OCI-LY7 (cell line): Measurements from ENCODE around the gene SIPA1L3.

ENCODE experiments used
- EZH2phosphoT487 ChIP-seq: fragments of 200-600 bp; sonication (generic); IDR thresholded peaks from 2 replicates; pipeline ENCODE4 v1.6.1; 2018; ENCODE audit warnings: low read depth, borderline replicate concordance, mild to moderate bottlenecking, mixed run types, antibody characterized with exemption, low read length, moderate library complexity, mixed read lengths
- TF ChIP-seq, protein P1 (sequence below): fragments of 200-600 bp; sonication (generic); conservative IDR thresholded peaks from 2 replicates; pipeline ENCODE4 v1.5.1; 2014; ENCODE audit warnings: mild to moderate bottlenecking, antibody characterized with exemption, low read length, moderate library complexity, mixed read lengths

GRCh38 chr19:38025909-38026307 lies 118.9 kb downstream of the SIPA1L3 start:
- TF ChIP-seq, protein P1, sequence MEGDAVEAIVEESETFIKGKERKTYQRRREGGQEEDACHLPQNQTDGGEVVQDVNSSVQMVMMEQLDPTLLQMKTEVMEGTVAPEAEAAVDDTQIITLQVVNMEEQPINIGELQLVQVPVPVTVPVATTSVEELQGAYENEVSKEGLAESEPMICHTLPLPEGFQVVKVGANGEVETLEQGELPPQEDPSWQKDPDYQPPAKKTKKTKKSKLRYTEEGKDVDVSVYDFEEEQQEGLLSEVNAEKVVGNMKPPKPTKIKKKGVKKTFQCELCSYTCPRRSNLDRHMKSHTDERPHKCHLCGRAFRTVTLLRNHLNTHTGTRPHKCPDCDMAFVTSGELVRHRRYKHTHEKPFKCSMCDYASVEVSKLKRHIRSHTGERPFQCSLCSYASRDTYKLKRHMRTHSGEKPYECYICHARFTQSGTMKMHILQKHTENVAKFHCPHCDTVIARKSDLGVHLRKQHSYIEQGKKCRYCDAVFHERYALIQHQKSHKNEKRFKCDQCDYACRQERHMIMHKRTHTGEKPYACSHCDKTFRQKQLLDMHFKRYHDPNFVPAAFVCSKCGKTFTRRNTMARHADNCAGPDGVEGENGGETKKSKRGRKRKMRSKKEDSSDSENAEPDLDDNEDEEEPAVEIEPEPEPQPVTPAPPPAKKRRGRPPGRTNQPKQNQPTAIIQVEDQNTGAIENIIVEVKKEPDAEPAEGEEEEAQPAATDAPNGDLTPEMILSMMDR = no peak
- TF ChIP-seq EZH2phosphoT487 = no peak
